CD4-positive, alpha-beta T cell treated with Interleukin-21 for 1 hour (primary cell): Measurements from ENCODE around the gene FPR1.
"Not testable (repeated sequence)": the region's sequence is repeated elsewhere in the genome, so short reads cannot be mapped to it uniquely, and the experiment has no call there.

Experiments
- DNase-seq: peaks from one replicate; pipeline ENCODE4 v3.0.0-alpha.2; 2020

The FPR1 gene

DNA sequence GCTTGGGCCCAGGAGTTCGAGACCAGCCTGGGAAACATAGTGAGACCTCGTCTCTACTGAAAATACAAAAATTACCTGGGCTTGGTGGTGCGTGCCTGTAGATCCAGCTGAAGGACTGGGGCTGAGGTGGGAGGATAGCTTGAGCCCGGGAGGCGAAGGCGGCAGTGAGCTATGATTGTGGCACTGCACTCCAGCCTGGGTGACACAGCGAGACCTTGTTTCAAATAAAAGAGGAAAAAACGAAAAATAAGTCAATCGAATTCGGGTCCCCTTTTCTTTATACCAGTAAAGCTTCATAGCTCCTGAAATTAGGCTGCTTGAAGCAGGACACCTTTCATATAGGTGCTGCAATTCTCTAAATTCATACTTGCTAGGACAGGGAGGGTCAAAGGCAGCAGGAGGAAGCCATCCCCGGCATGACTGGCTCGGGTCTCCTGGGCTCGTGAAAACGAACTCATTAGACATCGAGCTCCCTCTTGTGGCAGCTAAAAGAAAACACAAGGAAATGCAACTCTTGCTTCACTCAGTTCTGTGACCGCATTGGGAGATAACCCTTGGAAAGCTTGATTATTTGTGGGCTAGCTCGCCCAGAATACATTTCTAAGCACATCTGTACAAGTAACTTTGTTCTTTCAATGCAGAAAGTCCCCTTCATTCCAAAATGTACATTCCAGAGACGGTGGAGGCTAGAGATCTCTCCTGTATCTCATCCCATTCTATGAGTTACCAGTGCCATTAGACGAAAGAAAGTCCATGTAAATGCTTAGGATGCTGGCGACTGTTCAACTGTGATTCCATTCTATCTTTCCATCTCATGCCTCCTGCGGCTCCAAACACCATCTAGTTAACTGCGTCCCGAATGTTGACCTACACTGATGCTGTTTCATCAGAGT lies 26.1 kb upstream of the FPR1 start:
- peak; percentile 49 for DNase-seq

DNA sequence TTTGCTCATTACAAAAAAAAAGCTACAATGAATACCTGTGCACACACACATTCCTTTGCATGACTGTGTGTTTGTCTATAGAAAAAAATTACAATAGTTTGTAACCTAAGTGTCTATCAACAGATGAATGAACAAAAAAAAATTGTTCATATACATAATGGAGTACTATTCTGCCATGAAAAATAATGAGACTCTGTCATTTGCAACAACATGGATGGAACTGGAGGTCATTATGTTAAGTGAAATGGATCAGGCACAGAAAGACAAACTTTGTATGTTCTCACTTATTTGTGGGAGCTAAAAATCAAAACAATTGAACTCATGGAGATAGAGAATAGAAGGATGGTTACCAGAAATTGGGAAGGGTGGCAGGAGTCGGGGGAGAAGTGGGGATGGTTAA lies 24.9 kb upstream of the FPR1 start:
- not testable (repeated sequence) for DNase-seq

DNA sequence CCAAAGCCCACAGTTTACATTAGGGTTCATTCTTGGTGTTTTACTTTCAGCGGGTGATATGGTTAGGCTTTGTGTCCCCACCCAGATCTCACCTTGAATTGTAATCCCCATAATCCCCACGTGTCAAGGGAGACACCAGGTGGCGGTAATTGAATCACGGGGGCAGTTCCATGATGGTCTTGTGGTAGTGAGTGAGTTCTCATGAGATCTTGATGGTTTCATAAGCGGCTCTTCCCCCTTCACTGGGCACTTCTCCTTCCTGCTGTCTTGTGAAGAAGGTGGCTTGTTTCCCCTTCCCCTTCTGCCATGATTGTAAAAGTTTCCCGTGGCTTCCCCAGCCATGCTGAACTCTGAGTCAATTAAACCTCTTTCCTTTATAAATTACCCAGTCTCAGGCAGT lies 21.3 kb upstream of the FPR1 start:
- DNase-seq, result no peak

DNA sequence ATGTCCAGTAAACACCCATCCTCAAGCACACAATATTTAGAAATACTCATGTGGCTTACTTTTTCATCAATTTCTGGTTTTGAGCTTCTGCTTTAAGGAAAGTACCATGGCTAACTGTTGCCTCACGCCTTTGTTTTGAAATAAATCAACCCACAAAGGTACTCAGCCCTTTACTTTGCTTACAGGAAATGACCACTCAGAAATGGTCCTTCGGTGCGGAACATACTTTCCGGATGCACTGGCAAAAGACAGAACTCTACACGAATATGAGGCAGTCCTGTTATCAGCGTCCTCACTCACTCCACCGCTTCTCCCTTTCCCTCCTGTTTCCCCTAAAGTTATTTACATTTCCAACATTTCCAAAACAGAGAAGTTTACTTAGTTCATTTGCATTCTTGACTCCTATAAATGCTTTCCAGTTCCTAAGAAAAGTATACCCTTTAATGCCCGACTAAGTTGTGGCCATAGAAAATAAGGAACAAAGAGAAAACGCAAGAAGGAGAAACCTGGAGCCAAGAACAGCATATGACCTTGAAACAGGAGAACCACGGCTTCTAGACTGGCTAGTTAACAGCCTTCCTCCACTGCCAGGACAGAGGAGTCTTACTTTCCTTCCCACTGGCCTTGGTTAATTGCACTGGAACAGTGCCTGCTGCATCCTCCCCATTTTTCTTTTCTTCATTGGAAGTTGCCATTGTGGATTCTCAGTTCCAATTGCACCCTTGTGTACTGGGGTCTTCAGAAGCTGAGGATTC lies 19.9 kb upstream of the FPR1 start:
- DNase-seq, result peak; percentile 13

DNA sequence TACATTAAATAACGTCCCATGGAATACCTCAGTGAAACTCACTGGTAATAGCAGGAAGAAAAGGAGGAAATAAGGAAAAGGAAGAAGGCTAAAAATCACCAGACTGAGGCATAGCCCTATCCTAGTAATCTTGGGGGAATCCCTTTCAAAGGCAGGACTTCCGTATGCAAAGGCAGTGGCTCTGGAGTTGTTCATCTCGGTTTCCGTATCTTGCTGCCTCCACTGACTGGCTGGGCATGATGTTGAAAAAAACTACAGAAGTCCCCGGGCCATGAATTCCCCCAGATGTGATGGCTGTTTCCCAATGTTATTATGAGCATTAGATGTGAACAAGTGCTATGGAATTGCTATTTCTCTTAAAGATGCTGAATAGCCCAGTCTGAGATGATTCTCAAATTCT lies 14.8 kb upstream of the FPR1 start:
- DNase-seq, result no peak

DNA sequence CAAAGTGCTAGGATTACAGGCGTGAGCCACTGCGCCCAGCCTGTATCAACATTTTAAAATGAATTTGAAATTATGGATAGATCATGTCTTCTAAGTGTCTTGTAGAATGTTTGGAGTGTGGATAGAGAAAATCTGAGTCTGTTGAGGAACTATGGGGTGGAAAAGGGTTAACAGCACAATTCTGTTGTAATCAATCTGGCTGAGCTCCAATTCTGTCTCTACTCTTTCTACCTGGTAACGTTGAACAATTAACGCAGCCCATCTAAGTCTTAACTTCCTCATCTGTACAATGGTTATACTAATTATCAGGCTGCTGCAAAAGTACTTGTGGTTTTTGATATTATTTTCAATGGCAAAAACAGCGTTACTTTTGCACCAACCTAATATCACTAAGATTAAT lies 13.4 kb upstream of the FPR1 start:
- DNase-seq, result no peak

DNA sequence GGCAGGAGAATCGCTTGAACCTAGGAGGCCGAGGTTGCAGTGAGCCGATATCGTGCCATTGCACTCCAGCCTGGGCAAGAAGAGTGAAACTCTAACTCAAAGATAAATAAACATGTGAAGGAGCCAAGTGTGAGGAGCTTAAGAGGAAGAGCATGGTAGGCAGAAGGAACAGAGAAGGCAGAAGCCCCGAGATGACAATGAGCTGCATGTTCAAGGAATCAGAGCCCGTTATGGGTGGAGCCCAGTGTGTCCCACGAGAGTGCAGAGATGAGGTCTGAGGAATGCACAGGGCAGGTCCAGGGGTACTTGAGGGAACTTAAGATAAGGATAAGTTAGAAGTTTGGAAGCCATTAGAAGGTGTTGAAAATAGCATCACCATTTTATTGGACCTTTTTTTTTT lies 10.0 kb upstream of the FPR1 start:
- no peak for DNase-seq

DNA sequence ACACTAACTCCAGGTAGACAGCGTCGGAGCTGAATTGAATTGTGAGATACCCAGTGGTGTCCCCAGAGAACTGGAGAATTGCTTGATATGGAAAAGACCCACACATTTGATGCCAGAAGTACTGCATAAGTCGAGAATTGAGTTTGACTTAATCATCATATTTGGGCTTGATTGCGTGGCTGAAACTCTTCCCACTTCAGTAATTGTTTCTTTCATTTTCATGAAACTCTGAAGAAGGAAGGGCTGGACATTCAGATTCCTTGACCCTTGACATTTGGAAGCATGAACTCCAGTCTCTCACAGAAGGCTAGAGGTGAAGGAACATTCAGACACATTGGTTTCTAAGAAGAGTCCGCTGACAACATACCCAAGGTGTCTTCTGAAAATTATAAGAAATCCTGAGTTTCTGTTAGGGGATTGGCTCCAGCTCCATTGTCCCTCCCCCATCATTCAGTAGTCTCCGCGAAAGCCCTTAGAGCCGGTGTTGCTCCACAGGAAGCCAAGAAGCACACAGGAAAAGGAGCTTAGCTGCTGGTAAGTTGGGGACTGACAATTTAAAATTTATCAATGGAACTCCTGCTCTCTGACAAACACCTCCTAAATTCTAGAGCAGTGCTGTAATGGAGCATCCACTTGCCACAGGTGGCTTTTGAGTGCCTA lies 9.1 kb upstream of the FPR1 start, which contains the start of gene FPR2:
Gene FPR2, plus strand, starts transcription at position 484 of the 660 bp plus-strand sequence. CDS start 7,479 bp downstream, outside the sequence.
- no peak for DNase-seq

DNA sequence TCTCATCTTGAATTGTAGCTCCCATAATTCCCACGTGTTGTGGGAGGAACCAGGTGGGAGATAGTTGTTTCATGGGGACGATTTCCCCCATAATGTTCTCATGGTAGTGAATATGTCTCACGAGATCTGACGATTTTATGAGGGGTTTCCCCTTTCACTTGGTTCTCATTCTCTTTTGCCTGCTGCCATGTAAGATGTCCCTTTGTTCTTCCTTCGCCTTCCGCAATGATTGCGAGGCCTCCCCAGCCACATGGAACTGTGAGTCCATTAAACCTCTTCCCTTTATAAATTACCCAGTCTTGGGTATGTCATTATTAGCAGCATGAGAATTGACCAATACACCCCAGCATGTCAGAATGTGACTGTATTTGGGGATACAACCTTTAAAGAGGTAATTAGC lies 3.9 kb upstream of the FPR1 start:
- no peak for DNase-seq

DNA sequence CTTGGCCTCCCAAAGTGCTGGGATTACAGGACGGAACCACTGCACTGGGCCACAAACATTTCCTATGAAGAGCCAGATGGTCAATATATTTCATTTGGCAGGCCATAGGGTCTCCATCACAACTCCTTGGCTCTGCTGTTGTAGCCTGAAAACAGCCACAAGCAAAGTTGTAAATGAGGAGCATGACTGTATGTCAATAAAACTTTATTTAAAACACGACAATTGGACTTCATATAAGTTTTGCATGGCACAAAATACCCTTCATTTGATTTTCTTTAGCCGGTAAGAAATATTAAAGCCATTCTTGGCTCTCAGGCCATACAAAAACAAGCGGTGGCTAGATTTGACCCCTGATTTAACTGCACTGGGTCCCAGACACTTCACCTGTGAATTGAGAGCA lies 3.1 kb upstream of the FPR1 start:
- DNase-seq, result no peak

DNA sequence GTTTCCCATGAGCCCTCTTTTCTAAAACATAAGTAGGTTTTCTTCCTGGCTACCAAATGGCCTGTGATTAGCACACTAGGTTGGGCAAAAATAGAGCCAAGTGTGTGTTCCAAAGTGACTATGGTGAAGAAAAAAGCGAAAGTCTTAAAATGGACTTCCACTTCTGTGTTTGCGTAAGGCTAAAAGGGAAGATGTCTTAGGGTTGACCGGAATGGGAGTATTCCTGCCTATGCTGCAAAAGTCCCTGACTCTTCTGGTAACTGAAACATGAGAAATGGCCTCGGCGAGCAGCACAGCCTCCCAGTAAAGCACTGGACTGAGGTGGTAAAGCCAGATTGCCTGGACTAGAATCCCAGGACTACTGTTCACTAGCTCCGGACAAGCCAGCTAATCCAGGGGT lies 2.4 kb upstream of the FPR1 start:
- peak; percentile 14 for DNase-seq

DNA sequence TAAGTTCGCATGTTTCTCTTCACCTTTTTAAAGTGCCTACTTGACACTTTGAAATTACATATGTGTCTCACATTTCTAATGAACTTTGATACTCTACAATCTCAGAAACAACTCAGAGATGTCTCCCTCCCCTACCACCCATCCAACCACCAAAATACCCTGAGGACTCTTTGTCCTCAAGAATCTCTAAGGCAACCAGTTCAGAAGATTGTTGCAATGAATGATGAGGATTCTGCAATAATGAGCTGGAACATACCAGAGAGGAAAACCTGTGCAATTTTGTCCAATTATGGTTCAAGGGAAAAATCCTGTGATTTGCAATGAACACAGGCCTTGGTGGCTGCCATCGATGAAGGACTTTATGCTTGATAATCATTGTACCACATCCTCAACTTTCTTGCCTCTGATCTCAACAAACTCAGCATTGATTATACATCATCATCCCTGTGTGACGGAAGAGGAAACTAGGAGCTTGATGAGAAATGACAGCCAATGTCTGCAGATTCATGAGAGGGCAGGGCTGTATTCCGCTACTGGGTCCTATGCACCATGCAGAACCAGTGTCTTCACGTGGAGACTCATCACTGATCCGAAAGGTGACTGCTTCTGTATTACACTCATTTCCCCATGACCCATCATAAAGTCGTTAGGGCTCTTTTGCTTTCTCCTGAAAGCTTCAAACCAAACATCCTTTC lies 1.1 kb downstream of the FPR1 start:
- no peak for DNase-seq

DNA sequence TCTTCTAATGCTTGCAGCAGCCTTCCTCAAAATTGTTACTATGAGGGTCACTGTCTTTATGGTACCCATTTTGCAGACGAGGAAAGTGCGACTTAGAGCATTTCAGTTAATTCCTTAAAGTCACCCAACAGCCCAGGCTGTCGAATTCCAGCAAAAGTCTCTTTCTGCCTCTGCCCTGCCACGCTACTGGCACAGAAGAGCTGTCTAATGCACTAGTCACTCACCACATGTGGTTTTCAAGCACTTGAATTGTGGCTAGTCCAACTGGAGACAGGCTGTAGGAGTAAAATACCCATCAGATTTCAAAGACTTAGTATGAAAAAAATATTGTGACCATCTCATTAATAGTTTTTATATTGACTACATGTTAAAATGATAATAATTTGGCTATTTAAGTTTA lies 1.7 kb downstream of the FPR1 start:
- DNase-seq, result no peak

DNA sequence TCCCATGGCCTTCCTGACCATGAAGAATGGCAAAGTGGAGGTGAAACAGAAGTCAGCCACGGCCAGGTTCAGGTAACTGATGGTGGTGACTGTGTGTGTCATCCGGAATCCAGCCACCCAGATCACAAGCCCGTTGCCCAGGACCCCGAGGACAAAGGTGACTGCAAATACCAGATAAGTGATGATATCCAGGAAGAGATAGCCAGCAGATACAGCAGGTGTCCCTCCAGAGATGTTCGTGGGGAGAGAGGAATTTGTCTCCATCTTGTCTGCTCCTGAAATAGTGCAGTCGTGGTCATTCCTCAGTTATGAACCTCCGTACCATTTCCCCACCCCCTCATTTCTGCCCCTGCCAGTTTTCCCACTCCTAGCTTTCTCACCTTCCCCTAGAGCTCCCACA lies 4.9 kb downstream of the FPR1 start:
- no peak for DNase-seq

DNA sequence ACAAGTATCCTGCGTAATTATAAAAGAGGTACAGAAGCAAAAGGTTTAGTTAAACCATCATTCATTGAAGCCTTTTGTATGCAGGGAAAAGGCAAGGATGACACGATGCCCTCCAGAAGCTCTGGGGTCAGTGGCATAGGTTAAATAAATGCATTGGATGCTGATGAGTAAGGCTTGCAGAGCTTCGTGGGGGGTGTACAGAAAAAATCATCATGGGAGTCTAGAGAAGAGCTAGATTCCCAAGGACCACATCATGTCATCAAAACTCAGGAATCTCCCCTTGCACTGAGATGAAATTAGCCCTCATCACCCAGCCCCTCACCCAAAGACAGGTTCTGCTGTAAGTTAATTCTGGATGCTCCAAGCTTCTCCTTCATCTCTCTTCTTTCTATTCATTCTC lies 8.3 kb downstream of the FPR1 start:
- DNase-seq, result no peak

DNA sequence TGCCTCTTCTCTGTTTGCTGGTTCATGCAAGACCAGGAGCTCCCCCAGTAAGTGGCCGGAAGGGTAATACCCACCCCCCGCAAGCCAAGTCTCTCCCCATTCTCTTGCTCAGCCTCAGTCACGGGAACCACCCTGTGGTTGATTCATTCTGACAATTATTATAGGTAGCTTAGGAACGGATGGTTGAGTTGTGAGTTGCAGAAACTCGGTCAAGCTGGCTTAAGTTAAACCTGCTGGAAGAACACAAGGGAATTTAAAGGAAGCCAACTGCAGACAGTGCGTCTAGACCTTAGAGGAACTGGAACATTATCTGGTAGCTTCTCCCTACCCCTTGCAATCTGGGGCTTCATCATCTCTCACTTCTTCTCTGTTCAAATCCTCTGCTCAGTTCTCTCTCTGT lies 8.9 kb downstream of the FPR1 start:
- no peak for DNase-seq

DNA sequence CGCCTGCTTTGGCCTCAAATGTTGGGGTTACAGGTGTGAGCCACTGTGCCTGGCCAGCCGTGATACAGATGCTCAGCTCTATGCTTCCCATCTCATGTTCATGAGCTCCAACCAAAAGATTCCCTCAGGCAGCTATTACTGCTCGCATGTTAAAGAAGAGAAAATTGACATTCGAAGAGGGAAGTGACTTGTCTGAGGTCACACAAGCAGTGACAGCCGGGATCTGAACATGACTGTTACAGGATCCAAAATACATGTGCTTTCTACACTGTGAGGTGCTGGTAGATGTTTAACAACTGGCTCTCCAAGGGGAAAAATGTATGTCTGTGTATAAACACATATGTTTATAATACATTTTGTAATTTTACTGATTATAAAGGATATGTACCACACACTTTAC lies 11.3 kb downstream of the FPR1 start:
- no peak for DNase-seq

DNA sequence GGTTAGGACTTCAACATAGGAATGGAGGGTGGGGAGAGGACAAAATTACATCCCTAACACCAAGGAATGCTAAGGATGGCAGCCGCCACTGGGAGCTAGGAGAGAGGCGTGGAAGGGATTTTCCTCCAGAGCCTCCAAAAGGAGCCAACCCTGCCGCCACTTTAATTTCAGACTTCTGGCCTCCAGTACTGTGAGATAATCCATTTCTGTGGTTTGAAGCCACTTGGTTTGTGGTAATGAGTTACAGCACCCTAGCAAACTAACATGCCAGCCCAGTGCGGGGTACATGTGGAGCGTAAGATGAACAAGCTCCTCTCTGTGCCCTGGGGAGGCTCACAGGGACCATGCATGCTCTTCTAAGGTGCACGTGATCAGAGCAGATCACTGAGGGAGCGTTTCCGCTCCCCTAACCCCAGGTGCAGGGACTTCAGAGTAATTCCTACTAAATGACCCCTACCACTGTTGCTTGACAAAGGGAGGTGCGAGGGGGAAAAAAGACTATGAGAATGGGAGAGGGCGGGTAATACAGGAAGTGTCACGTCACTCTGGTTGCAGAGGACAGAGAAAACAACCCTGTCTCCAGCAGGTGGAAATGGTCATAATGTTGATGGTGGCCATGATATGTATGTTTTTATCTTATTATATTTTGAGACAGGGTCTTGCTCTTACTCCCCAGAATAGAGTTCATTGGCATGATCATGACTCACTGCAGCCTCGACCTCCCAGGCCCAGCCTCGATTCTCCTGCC lies 12.0 kb downstream of the FPR1 start:
- no peak for DNase-seq

DNA sequence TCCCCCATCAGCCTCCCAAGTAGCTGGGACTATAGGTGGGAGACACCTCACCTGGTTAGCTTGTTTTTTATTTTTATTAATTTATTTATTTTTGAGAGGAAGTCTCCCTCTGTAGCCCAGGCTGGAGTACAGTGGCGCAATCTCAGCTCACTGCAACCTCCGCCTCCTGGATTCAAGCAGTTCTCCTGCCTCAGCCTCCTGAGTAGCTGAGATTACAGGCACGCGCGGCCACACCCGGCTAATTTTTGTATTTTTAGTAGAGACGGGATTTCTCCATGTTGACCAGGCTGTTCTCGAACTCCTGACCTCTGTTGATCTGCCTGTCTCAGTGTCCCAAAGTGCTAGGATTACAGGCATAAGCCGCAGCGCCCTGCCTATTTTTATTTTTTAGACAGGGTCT lies 13.2 kb downstream of the FPR1 start:
- not testable (repeated sequence) for DNase-seq

DNA sequence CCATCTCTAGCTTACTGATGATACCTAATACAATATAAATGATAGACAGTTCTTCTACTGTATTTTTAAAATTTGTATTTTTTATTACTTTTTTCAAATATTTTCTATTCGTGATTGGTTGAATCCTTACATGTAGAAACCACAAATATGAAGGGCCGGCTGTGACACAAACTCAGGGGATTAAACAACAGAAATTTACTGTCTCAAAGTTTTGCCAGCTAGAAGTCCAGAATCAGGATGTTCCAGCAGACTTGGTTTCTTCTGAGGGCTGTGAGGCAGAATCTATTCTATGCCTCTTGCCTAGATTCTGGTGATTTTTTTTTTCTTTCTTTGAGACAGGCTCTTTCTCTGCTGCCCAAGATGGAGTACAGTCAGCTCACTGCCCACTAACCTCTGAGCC lies 13.8 kb downstream of the FPR1 start:
- no peak for DNase-seq

DNA sequence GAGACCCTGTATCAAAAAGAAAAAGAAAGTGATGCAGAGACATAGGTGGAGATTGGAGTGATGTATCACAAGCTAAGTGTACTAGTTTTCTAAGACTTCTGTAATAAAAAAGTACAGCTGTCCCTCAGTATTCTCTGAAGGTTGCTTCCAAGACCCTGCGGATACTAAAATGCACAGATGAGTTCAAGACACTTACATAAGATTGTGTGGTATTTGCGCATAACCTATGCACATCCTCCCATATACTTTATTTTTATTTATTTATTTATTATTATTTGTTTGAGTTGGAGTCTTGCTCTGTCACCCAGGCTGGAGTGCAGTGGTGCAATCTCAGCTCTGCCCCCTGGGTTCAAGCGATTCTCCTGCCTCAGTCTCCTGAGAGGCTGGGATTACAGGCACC lies 14.3 kb downstream of the FPR1 start:
- DNase-seq, result no peak

DNA sequence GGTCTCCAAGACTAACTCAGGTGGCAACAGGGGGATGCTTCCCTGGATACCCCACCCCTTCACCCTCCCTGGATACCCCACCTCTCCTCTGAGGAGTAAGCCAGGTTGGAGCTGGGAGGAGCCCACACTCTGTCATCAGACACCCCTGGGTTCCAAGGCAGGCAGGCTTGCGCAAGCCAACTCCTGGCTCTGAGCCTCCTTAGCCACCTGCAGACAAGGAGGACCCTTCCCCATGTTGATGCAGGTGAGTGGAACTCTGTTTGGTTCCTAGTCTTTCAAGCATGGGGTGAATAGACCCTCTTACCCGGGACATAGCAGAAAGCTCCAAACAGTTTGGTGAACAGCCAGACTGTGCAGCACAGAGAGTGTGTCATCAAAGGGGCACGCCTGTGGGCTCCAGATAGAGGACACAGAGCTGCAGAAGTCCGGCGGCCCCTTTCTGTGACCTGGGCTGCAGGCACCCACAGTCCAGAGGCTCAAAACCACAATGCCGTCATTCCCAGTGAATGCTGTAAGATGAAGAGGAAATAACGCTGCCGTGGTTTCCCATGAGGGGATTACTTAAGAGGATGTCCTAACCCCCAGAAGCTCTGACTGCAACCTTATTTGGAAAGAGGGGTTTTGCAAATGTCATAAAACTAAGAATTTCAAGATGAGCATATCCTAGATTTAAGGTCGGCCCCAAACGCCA lies 15.8 kb downstream of the FPR1 start:
- peak; percentile 22 for DNase-seq
